ENCODE results near the gene TECPR2.

The TECPR2 gene

GRCh38 chr14:102472791-102473150 is 110.0 kb downstream of the TECPR2 start:
- no peak for DNase-seq

- no peak for DNase-seq
Observed at GRCh38 chr14:102473559-102473958, 110.8 kb downstream of the TECPR2 start.

- DNase-seq, result peak; percentile 58
Observed at GRCh38 chr14:102474934-102475333, 112.2 kb downstream of the TECPR2 start.

GRCh38 chr14:102479107-102479506 is 116.4 kb downstream of the TECPR2 start:
- DNase-seq, result no peak

- DNase-seq, result peak; percentile 87
Observed at GRCh38 chr14:102479777-102480176, 117.0 kb downstream of the TECPR2 start.

- no peak for DNase-seq
Observed at GRCh38 chr14:102481371-102481770, 118.6 kb downstream of the TECPR2 start.

GRCh38 chr14:102481791-102482238 is 119.1 kb downstream of the TECPR2 start:
- DNase-seq, result no peak

- DNase-seq, result no peak
Observed at GRCh38 chr14:102484316-102484715, 121.6 kb downstream of the TECPR2 start.

- no peak for DNase-seq
Observed at GRCh38 chr14:102485693-102486512, 123.2 kb downstream of the TECPR2 start.

- DNase-seq, result no peak
Observed at GRCh38 chr14:102486513-102487203, 123.9 kb downstream of the TECPR2 start.

GRCh38 chr14:102487204-102487577 is 124.5 kb downstream of the TECPR2 start:
- no peak for DNase-seq

GRCh38 chr14:102490456-102490855 is 127.7 kb downstream of the TECPR2 start:
- DNase-seq, result no peak

- no peak for DNase-seq
Observed at GRCh38 chr14:102491366-102491765, 128.6 kb downstream of the TECPR2 start.

GRCh38 chr14:102491786-102492530 is 129.2 kb downstream of the TECPR2 start:
- DNase-seq, result no peak

- no peak for DNase-seq
Observed at GRCh38 chr14:102492531-102492910, 129.8 kb downstream of the TECPR2 start.

- no peak for DNase-seq
Observed at GRCh38 chr14:102493096-102493495, 130.4 kb downstream of the TECPR2 start.

GRCh38 chr14:102493585-102493984 is 130.8 kb downstream of the TECPR2 start:
- DNase-seq, result no peak

- DNase-seq, result no peak
Observed at GRCh38 chr14:102495491-102496330, 133.0 kb downstream of the TECPR2 start.

GRCh38 chr14:102496331-102496691 is 133.6 kb downstream of the TECPR2 start:
- DNase-seq, result no peak

GRCh38 chr14:102496958-102497744 is 134.4 kb downstream of the TECPR2 start:
- DNase-seq, result no peak

GRCh38 chr14:102497998-102498677 is 135.4 kb downstream of the TECPR2 start:
- peak; percentile 92 for DNase-seq

Data from NCI-H1694 (cell line).